Measurements from ENCODE around the gene MAP3K14. TPM values are rescaled to one million over a fixed set of nuclear protein-coding genes. Genes with fewer than 3 reads are reported as not detected.

The MAP3K14 gene
- total and polyA plus RNA-seq, 4 donors: 1.2 to 7.8 (median 4.2) TPM

DNA sequence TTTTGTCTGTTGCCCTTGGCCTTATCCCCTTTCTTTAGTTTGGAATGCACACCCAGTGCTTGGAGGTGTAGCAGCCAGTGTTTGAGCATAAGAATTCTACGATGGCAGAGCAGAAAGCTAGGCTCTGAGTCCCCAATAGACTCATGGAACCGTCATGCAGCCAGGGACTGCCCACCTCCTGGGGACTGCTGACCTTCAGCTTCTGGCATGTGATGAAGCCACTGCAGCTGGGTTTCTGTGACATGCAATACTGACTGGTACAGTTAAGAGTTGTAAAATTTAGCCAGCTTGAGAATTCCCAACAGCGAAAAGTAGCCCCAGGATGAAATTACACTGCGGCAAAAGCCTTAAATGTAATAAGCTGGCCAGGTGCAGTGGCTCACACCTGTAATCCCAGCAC lies 9.0 kb upstream of the MAP3K14 start:
- H3K27me3 ChIP-seq (ENCODE audit: control insufficient read depth in 4 of 4, insufficient read depth in 4 of 4, low read length in 3 of 4): no peaks in the 10 kb centered on the region
- no peaks in the 10 kb centered on the region for H3K9me3 ChIP-seq (ENCODE audit: control insufficient read depth in 4 of 4, low read length in 3 of 4)
- WGBS: 88% methylated on average over 4 of the region's 4 CpGs
- no peak overlapping the region for H3K4me3 ChIP-seq (ENCODE audit: low read depth in 1 of 3, low read length in 3 of 3)
- no peaks in the 10 kb centered on the region for H3K36me3 ChIP-seq (ENCODE audit: control insufficient read depth in 4 of 4, insufficient read depth in 3 of 4, low read depth in 1 of 4, low read length in 3 of 4)
- H3K9ac ChIP-seq (ENCODE audit: low read depth in 1 of 2, low read length in 2 of 2): no peak overlapping the region
- H3K4me1 ChIP-seq (ENCODE audit: control insufficient read depth in 4 of 4, insufficient read depth in 4 of 4, low read length in 3 of 4): no peaks in the 10 kb centered on the region
- TF ChIP-seq, protein P1, sequence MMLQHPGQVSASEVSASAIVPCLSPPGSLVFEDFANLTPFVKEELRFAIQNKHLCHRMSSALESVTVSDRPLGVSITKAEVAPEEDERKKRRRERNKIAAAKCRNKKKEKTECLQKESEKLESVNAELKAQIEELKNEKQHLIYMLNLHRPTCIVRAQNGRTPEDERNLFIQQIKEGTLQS (IDR thresholded peaks at IDR 0.05): no peak
- TF ChIP-seq, protein P2, sequence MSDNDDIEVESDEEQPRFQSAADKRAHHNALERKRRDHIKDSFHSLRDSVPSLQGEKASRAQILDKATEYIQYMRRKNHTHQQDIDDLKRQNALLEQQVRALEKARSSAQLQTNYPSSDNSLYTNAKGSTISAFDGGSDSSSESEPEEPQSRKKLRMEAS (IDR thresholded peaks at IDR 0.05): no peak
- TF ChIP-seq EGR1 (IDR thresholded peaks at IDR 0.05; ENCODE audit: low read depth in 2 of 2) (no peak), FOXA2 (IDR thresholded peaks at IDR 0.05) (no peak), GABPA (IDR thresholded peaks at IDR 0.05 in 1 of 2, conservative IDR thresholded peaks at IDR 0.05 in 1 of 2) (no peak), JUND (IDR thresholded peaks at IDR 0.05) (no peak), SP1 (IDR thresholded peaks at IDR 0.05) (no peak), RXRA (IDR thresholded peaks at IDR 0.05) (no peak), YY1 (IDR thresholded peaks at IDR 0.05) (no peak), FOXA1 (IDR thresholded peaks at IDR 0.05) (no peak), HNF4A (conservative IDR thresholded peaks at IDR 0.05) (no peak), ZBTB33 (IDR thresholded peaks at IDR 0.05) (no peak), RAD21 (IDR thresholded peaks at IDR 0.05) (no peak), NR2F2 (IDR thresholded peaks at IDR 0.05) (no peak), TAF1 (conservative IDR thresholded peaks at IDR 0.05) (no peak), HNF4G (IDR thresholded peaks at IDR 0.05) (no peak)
- TF ChIP-seq, protein P3, sequence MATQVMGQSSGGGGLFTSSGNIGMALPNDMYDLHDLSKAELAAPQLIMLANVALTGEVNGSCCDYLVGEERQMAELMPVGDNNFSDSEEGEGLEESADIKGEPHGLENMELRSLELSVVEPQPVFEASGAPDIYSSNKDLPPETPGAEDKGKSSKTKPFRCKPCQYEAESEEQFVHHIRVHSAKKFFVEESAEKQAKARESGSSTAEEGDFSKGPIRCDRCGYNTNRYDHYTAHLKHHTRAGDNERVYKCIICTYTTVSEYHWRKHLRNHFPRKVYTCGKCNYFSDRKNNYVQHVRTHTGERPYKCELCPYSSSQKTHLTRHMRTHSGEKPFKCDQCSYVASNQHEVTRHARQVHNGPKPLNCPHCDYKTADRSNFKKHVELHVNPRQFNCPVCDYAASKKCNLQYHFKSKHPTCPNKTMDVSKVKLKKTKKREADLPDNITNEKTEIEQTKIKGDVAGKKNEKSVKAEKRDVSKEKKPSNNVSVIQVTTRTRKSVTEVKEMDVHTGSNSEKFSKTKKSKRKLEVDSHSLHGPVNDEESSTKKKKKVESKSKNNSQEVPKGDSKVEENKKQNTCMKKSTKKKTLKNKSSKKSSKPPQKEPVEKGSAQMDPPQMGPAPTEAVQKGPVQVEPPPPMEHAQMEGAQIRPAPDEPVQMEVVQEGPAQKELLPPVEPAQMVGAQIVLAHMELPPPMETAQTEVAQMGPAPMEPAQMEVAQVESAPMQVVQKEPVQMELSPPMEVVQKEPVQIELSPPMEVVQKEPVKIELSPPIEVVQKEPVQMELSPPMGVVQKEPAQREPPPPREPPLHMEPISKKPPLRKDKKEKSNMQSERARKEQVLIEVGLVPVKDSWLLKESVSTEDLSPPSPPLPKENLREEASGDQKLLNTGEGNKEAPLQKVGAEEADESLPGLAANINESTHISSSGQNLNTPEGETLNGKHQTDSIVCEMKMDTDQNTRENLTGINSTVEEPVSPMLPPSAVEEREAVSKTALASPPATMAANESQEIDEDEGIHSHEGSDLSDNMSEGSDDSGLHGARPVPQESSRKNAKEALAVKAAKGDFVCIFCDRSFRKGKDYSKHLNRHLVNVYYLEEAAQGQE (IDR thresholded peaks at IDR 0.05): no peak
- TF ChIP-seq, protein P4, sequence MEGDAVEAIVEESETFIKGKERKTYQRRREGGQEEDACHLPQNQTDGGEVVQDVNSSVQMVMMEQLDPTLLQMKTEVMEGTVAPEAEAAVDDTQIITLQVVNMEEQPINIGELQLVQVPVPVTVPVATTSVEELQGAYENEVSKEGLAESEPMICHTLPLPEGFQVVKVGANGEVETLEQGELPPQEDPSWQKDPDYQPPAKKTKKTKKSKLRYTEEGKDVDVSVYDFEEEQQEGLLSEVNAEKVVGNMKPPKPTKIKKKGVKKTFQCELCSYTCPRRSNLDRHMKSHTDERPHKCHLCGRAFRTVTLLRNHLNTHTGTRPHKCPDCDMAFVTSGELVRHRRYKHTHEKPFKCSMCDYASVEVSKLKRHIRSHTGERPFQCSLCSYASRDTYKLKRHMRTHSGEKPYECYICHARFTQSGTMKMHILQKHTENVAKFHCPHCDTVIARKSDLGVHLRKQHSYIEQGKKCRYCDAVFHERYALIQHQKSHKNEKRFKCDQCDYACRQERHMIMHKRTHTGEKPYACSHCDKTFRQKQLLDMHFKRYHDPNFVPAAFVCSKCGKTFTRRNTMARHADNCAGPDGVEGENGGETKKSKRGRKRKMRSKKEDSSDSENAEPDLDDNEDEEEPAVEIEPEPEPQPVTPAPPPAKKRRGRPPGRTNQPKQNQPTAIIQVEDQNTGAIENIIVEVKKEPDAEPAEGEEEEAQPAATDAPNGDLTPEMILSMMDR (IDR thresholded peaks at IDR 0.05; ENCODE audit: low read depth, low read length, missing input control): no peak
- no peak overlapping the region for H3K27ac ChIP-seq (ENCODE audit: low read depth in 1 of 2, low read length in 2 of 2)
- no peak for DNase-seq (ENCODE audit: low spot score)

Data from liver (tissue), 9 donors.